SK-N-SH (cell line): Measurements from ENCODE around the gene CNTN4. TPM values are rescaled to one million over a fixed set of nuclear protein-coding genes. Genes with fewer than 3 reads are reported as not detected.

Experiments used
- CTCF ChIA-PET: fragments of 300-600, 350-600 bp; formaldehyde crosslinking; extraction: SDS; loops from one replicate; lab custom pipeline; 2021; lab: Yijun Ruan, JAX
- POLR2A ChIA-PET: fragments of 350-600 bp; sonication (Branson Sonifier 250); formaldehyde crosslinking; extraction: SDS; loops from one replicate; lab custom pipeline; 2020; ENCODE audit warnings: antibody characterized with exemption, inconsistent platforms; lab: Yijun Ruan, JAX
- DNase-seq: peaks from one replicate; pipeline ENCODE4 v3.0.0; 2012
- H2AFZ ChIP-seq: fragments of 200-600 bp; sonication (generic); 2 replicates; pipeline ENCODE4 v1.8.1; 2016; ENCODE audit warnings: antibody characterized with exemption, mild to moderate bottlenecking, low read depth
- H3F3A ChIP-seq: fragments of 200-600 bp; sonication (generic); replicated peaks from 2 replicates; pipeline ENCODE3; 2016; ENCODE audit warnings: antibody characterized with exemption, mild to moderate bottlenecking; ENCODE audit not compliant: insufficient read depth
- H3K27ac ChIP-seq, 2 experiments: fragments of 200-500 bp in 1 of 2; fragments of 200-600 bp in 1 of 2; sonication (Bioruptor generic) in 1 of 2; sonication (generic), shearing (Covaris generic) in 1 of 2; 2 replicates each; pipeline versions ENCODE4 v1.5.1 to v1.6.1; 2014 to 2016; ENCODE audit warnings: low read depth in 2 of 2, inconsistent platforms in 1 of 2, low read length in 1 of 2, mild to moderate bottlenecking in 1 of 2, mixed read lengths in 1 of 2
- H3K27me3 ChIP-seq: fragments of 200-600 bp; sonication (generic), shearing (Covaris generic); 2 replicates; pipeline ENCODE4 v1.6.1; 2016; ENCODE audit warnings: mixed run types; ENCODE audit not compliant: insufficient read depth
- H3K36me3 ChIP-seq, 2 experiments: fragments of 200-500 bp in 1 of 2; fragments of 200-600 bp in 1 of 2; sonication (Bioruptor generic) in 1 of 2; sonication (generic) in 1 of 2; replicated peaks in 1 of 2; 2 replicates each; pipeline versions ENCODE3 to v1.5.1; 2014 to 2016; ENCODE audit warnings: low read length in 1 of 2, mild to moderate bottlenecking in 1 of 2; ENCODE audit not compliant: insufficient read depth in 2 of 2, control insufficient read depth in 1 of 2
- H3K4me1 ChIP-seq, 2 experiments: fragments of 200-500 bp in 1 of 2; fragments of 200-600 bp in 1 of 2; sonication (Bioruptor generic) in 1 of 2; sonication (generic), shearing (Covaris generic) in 1 of 2; 2 replicates each; pipeline versions ENCODE4 v1.5.1 to v1.6.1; 2014 to 2016; ENCODE audit warnings: low read depth in 1 of 2, low read length in 1 of 2, mixed run types in 1 of 2; ENCODE audit not compliant: insufficient read depth in 2 of 2, control insufficient read depth in 1 of 2
- H3K4me2 ChIP-seq: fragments of 200-600 bp; sonication (generic), shearing (Covaris generic); 2 replicates; pipeline ENCODE4 v1.6.1; 2017; ENCODE audit warnings: mixed run types
- H3K4me3 ChIP-seq, 2 experiments: fragments of 200-500 bp in 1 of 2; fragments of 200-600 bp in 1 of 2; sonication (Bioruptor generic) in 1 of 2; sonication (generic), shearing (Covaris generic) in 1 of 2; 2 replicates each; pipeline versions ENCODE4 v1.5.1 to v1.8.1; 2014 to 2016; ENCODE audit warnings: low read depth in 2 of 2, inconsistent platforms in 1 of 2, low read length in 1 of 2, mild to moderate bottlenecking in 1 of 2, mixed read lengths in 1 of 2, moderate library complexity in 1 of 2
- H3K79me2 ChIP-seq: fragments of 200-600 bp; sonication (generic); 2 replicates; pipeline ENCODE4 v1.8.1; 2017; ENCODE audit warnings: mild to moderate bottlenecking; ENCODE audit not compliant: insufficient read depth
- H3K9ac ChIP-seq: fragments of 200-600 bp; sonication (generic); 2 replicates; pipeline ENCODE4 v1.6.1; 2017; ENCODE audit warnings: mixed run types
- H3K9me2 ChIP-seq: fragments of 200-600 bp; sonication (generic); 2 replicates; pipeline ENCODE4 v1.6.1; 2017; ENCODE audit warnings: mixed run types
- H3K9me3 ChIP-seq: fragments of 200-600 bp; sonication (generic); 2 replicates; pipeline ENCODE4 v1.6.1; 2017; ENCODE audit warnings: mixed run types, mild to moderate bottlenecking, moderate library complexity
- H4K20me1 ChIP-seq: fragments of 200-600 bp; sonication (generic); 2 replicates; pipeline ENCODE4 v1.6.1; 2017; ENCODE audit warnings: mild to moderate bottlenecking, mixed run types; ENCODE audit not compliant: insufficient read depth
- ELF1 ChIP-seq: IDR thresholded peaks from 2 replicates; pipeline ENCODE4 v1.4.0; 2012
- EP300 ChIP-seq, 2 experiments: IDR thresholded peaks; 2 replicates each; pipeline versions ENCODE4 v1.4.0 to v1.6.1; 2012; ENCODE audit warnings: borderline replicate concordance in 1 of 2, low read depth in 1 of 2, low read length in 1 of 2
- EZH2phosphoT487 ChIP-seq: fragments of 200-600 bp; sonication (generic); IDR thresholded peaks from 2 replicates; pipeline ENCODE4 v1.6.1; 2017; ENCODE audit warnings: low read depth, mixed run types, mild to moderate bottlenecking, antibody characterized with exemption, moderate library complexity, borderline replicate concordance
- FOXM1 ChIP-seq: IDR thresholded peaks from 2 replicates; pipeline ENCODE4 v1.4.0; 2012; ENCODE audit warnings: low read depth, mild to moderate bottlenecking
- JUND ChIP-seq: IDR thresholded peaks from 2 replicates; pipeline ENCODE4 v1.4.0; 2012
- MEF2A ChIP-seq: IDR thresholded peaks from 2 replicates; pipeline ENCODE4 v1.4.0; 2012; ENCODE audit warnings: low read depth, borderline replicate concordance
- MXI1 ChIP-seq: IDR thresholded peaks from 2 replicates; pipeline ENCODE4 v1.6.1; 2012; ENCODE audit warnings: mild to moderate bottlenecking, low read depth, low read length, improper control_type of control experiment
- RAD21 ChIP-seq: IDR thresholded peaks from 2 replicates; pipeline ENCODE4 v1.6.1; 2012; ENCODE audit warnings: mild to moderate bottlenecking, low read length
- RCOR1 ChIP-seq: fragments of 150-350 bp; IDR thresholded peaks from 2 replicates; pipeline ENCODE4 v1.6.1; 2017; ENCODE audit warnings: antibody characterized with exemption, low read length
- RXRA ChIP-seq: IDR thresholded peaks from 2 replicates; pipeline ENCODE4 v1.4.0; 2012; ENCODE audit warnings: low read depth, mild to moderate bottlenecking, borderline replicate concordance
- SIN3A ChIP-seq: IDR thresholded peaks from 2 replicates; pipeline ENCODE4 v1.6.1; 2012; ENCODE audit warnings: low read depth, mild to moderate bottlenecking, low read length, moderate library complexity, borderline replicate concordance
- TAF1 ChIP-seq: IDR thresholded peaks from 2 replicates; pipeline ENCODE4 v1.6.1; 2012; ENCODE audit warnings: low read depth, mild to moderate bottlenecking, low read length, moderate library complexity, borderline replicate concordance
- TCF12 ChIP-seq: IDR thresholded peaks from 2 replicates; pipeline ENCODE4 v1.4.0; 2012
- TEAD4 ChIP-seq: IDR thresholded peaks from 2 replicates; pipeline ENCODE4 v1.4.0; 2012; ENCODE audit warnings: mild to moderate bottlenecking, borderline replicate concordance; ENCODE audit not compliant: insufficient read depth
- YY1 ChIP-seq: IDR thresholded peaks from 2 replicates; pipeline ENCODE4 v1.4.0; 2012; ENCODE audit warnings: low read depth, mild to moderate bottlenecking
- WGBS: methylation state at CpG from one replicate; pipeline ENCODE4 v1.1.6; 2017; ENCODE audit warnings: low lambda C conversion rate; 5-methylcytosine and 5-hydroxymethylcytosine counted together
- polyA plus RNA-seq, 3 experiments: library from polyadenylated mRNA; depleted of rRNA; stranded (reverse); fragments of >200 nt; gene quantifications; 2 replicates each; pipeline ENCODE4 v1.2.3, GENCODE V29; 2012
- TF ChIP-seq, protein P1 (sequence below): IDR thresholded peaks from 2 replicates; pipeline ENCODE4 v1.6.1; 2012; ENCODE audit warnings: mild to moderate bottlenecking, low read depth, low read length, moderate library complexity
- TF ChIP-seq, protein P2 (sequence below): IDR thresholded peaks from 2 replicates; pipeline ENCODE4 v1.4.0; 2012; ENCODE audit warnings: low read depth, borderline replicate concordance
- TF ChIP-seq, protein P3 (sequence below): IDR thresholded peaks from 2 replicates; pipeline ENCODE4 v1.4.0; 2012; ENCODE audit warnings: low read depth

CNTN4 gene
- polyA plus RNA-seq, 1 of the 3 experiments (the other 2 are of a cell fraction), result 0.12 TPM

DNA sequence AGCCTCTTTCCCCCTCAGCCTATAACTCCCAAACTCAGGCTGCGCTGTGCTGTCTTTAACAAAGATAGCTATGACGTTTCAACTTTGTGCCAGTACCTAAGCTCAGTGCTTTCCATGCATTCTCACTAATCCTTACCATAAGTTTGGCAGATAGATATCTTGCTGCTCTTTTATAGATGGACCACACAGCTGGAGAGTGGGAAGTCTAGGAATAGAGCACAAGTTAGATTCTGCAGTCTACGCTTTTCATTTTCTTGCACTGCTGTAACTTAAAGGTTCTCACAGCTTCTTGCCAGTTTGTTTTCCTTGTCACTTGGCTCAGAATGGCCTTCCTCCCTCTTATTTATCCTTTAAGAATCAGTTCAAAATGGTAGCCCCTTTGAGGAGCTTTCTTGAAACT lies 468.8 kb downstream of the CNTN4 start:
- H3K4me1 ChIP-seq, result no peaks in the 10 kb centered on the region; a peak in 1 of 4 replicates
- 67% methylated on average over 3 of the region's 3 CpGs for WGBS
- H3K4me3 ChIP-seq, result no peak overlapping the region
- H3K36me3 ChIP-seq, result no peaks in the 10 kb centered on the region
- TF ChIP-seq TEAD4 (no peak), TCF12 (no peak), FOXM1 (no peak), RAD21 (no peak), MXI1 (no peak), ELF1 (no peak), RXRA (no peak), EP300 (IDR thresholded peaks at IDR 0.05; ENCODE audit: borderline replicate concordance in 1 of 2, low read depth in 1 of 2, low read length in 1 of 2) (no peak), SIN3A (no peak), EZH2phosphoT487 (no peak), YY1 (no peak), TAF1 (no peak), RCOR1 (no peak), JUND (no peak), MEF2A (no peak)
- TF ChIP-seq, protein P1, sequence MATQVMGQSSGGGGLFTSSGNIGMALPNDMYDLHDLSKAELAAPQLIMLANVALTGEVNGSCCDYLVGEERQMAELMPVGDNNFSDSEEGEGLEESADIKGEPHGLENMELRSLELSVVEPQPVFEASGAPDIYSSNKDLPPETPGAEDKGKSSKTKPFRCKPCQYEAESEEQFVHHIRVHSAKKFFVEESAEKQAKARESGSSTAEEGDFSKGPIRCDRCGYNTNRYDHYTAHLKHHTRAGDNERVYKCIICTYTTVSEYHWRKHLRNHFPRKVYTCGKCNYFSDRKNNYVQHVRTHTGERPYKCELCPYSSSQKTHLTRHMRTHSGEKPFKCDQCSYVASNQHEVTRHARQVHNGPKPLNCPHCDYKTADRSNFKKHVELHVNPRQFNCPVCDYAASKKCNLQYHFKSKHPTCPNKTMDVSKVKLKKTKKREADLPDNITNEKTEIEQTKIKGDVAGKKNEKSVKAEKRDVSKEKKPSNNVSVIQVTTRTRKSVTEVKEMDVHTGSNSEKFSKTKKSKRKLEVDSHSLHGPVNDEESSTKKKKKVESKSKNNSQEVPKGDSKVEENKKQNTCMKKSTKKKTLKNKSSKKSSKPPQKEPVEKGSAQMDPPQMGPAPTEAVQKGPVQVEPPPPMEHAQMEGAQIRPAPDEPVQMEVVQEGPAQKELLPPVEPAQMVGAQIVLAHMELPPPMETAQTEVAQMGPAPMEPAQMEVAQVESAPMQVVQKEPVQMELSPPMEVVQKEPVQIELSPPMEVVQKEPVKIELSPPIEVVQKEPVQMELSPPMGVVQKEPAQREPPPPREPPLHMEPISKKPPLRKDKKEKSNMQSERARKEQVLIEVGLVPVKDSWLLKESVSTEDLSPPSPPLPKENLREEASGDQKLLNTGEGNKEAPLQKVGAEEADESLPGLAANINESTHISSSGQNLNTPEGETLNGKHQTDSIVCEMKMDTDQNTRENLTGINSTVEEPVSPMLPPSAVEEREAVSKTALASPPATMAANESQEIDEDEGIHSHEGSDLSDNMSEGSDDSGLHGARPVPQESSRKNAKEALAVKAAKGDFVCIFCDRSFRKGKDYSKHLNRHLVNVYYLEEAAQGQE, result no peak
- TF ChIP-seq, protein P2, sequence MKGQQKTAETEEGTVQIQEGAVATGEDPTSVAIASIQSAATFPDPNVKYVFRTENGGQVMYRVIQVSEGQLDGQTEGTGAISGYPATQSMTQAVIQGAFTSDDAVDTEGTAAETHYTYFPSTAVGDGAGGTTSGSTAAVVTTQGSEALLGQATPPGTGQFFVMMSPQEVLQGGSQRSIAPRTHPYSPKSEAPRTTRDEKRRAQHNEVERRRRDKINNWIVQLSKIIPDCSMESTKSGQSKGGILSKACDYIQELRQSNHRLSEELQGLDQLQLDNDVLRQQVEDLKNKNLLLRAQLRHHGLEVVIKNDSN, result no peak
- TF ChIP-seq, protein P3, sequence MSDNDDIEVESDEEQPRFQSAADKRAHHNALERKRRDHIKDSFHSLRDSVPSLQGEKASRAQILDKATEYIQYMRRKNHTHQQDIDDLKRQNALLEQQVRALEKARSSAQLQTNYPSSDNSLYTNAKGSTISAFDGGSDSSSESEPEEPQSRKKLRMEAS, result no peak
- TF ChIP-seq, all 33 proteins: peak for 0
- DNase-seq, result no peak
- Histone ChIP-seq H4K20me1 (no peaks in the 10 kb centered on the region), H3K27me3 (no peaks in the 10 kb centered on the region), H3K4me2 (no peak overlapping the region), H3K9ac (no peak overlapping the region), H2AFZ (no peak overlapping the region), H3K9me3 (no peaks in the 10 kb centered on the region), H3K9me2 (no peaks in the 10 kb centered on the region), H3K27ac (no peak overlapping the region), H3K79me2 (no peaks in the 10 kb centered on the region), H3F3A (no peaks in the 10 kb centered on the region)
- ChIA-PET CTCF (interaction anchor here (2.8 kb wide), 1 partner anchor 12 kb away, joined by 12 read pairs; no protein-coding TSS in a partner anchor), POLR2A (no interaction called here)
